Motor neuron (in vitro differentiated cells): ENCODE measurements around the gene ARL8A. TPM values are rescaled to one million over a fixed set of nuclear protein-coding genes. Genes with fewer than 3 reads are reported as not detected.

Experiments used
- ATAC-seq, 8 experiments: fragments of 200-7000 bp; cut with Tn5 transposase; replicated peaks in 6 of 8; 2 replicates each; pipeline ENCODE4 v1.8.0; 2021; ENCODE audit warnings: mild to moderate bottlenecking in 8 of 8, moderate library complexity in 8 of 8
- H3K27ac ChIP-seq, 2 donors: fragments of 250-450 bp; sonication (Bioruptor Pico); 2 replicates each; pipeline ENCODE4 v1.9.0; 2021; ENCODE audit warnings: antibody characterized with exemption in 2 of 2, mild to moderate bottlenecking in 2 of 2, moderate library complexity in 1 of 2
- H3K4me1 ChIP-seq, 2 donors: fragments of 250-450 bp; sonication (Bioruptor Pico); replicated peaks in 1 of 2; 2 replicates each; pipeline ENCODE4 v1.6.1; 2021; ENCODE audit warnings: antibody characterized with exemption in 2 of 2, mild to moderate bottlenecking in 2 of 2, moderate library complexity in 1 of 2
- H3K4me3 ChIP-seq, 5 donors: fragments of 250-450 bp; sonication (Bioruptor Pico); 2 replicates each; pipeline ENCODE4 v1.9.0; 2021; ENCODE audit warnings: antibody characterized with exemption in 5 of 5, mild to moderate bottlenecking in 5 of 5, moderate library complexity in 4 of 5
- WGBS, 10 experiments: fragments of 450-650 bp; shearing (Covaris generic); methylation state at CpG; one replicate each; pipeline ENCODE4 v1.0.0; 2022; 5-methylcytosine and 5-hydroxymethylcytosine counted together
- in situ Hi-C, 9 experiments: fragments of 400-800 bp; cut with MboI; loops; one replicate each; pipeline ENCODE4 v1.15.0; 2021; ENCODE audit warnings: low sequenced_read_pairs in 9 of 9, low pct_unique_long_range_greater_than_20kb in 2 of 9; ENCODE audit not compliant: unreplicated experiment in 9 of 9
- total RNA-seq, 8 experiments: library from RNA; unstranded; fragments of 300-600 nt; gene quantifications; 2 replicates each; pipeline versions ENCODE4 v1.2.3 to v1.2.4, GENCODE V29; 2022

ARL8A gene
- total RNA-seq, 8 experiments from 2014 or later, result 14.9 to 92.5 (median 72.2) TPM

DNA sequence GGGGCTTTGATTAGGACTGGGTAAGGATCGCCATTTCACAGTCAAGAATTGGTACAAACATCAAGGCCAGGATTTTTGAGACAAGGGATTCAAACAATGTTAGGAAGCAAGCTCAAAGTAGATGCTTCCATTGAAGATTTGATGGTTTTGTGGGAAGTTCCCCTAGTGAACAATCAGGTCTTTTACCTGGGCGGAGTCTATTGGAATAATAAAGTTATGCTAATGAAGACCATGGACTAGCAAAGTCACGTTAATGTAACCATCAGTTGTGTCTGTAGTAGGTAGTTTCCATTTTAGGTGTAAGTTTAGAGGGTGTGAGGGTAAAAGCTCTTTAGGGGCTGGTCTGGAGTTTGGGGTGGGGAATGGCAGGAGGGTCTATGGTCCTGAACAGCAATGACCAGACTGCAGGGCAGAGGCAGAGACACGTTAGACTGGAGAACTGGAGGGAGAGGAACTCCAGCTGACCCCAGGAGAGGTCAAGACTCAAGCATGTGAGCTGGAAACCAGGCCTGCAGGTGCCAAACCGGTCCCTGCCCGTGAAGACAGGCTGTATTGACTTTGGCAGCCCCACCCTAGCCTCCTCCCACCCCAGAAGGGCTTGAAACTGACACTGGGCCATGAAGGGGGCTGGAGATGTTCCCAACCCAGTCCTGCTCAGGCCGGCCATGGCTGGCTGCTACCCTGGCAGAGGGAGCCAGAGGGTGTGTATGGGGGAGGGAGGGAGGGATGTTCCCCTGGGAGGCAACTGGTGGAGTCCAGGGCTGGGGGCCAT, 57.8 kb downstream of the ARL8A start:
- peaks cover 40% of the 10 kb centered on the region in 2 donors for H3K4me1 ChIP-seq
- H3K4me3 ChIP-seq, result no peak overlapping the region
- 17 to 83% (median 57%) methylated on average over 1 to 4 of the region's 7 CpGs; no CpG with 5 or more reads in 1 of the 10 experiments for WGBS, 10 experiments
- ATAC-seq, result peak; percentile 6 to 84 (median 44)
- in situ Hi-C loops, result no loop called here
- peak overlapping the region in 1 of 2 donors; percentile 6 for H3K27ac ChIP-seq

DNA sequence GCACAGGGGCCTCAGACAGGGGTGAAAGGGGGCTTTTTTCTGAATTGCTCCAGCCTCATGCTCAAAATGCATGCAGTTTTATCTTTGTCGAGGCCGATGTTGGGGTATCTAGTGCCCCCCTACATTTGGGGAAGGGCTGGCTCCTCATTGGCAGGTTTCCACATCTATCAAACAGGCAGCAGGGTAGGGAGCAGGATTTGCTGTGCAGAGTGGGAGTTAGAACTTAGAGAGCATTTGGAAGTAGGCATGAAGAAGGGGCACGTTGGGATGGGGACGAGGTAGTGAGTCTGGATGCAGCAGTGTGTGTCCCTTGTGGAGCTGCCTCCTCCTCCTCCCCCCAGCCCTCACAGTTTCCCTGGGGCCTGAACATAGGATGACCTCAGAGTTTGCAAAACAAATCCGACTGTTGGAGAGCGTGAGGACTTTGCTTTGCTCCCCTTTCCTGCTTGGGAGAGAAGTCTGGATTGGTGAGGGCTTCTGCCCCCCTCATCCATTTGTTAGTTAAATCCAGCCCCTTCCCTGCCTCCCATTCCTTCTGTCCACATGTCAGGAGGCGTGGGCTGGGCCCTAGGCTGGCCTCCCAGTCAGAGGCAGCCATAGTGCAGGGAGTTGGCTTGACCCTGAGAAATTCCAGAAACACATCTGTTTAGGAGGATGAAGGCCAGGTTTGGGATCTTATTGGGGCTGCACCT, 58.7 kb downstream of the ARL8A start:
- peak overlapping the region; percentile 6 to 37 for H3K27ac ChIP-seq
- H3K4me3 ChIP-seq, result no peak overlapping the region
- 17 to 100% (median 55%) methylated on average over 1 to 4 of the region's 7 CpGs; no CpG with 5 or more reads in 5 of the 10 experiments for WGBS, 10 experiments
- H3K4me1 ChIP-seq, result peaks cover 40% of the 10 kb centered on the region in 2 donors
- in situ Hi-C loops, result no loop called here
- ATAC-seq, result peak; percentile 35 to 71 (median 68)

DNA sequence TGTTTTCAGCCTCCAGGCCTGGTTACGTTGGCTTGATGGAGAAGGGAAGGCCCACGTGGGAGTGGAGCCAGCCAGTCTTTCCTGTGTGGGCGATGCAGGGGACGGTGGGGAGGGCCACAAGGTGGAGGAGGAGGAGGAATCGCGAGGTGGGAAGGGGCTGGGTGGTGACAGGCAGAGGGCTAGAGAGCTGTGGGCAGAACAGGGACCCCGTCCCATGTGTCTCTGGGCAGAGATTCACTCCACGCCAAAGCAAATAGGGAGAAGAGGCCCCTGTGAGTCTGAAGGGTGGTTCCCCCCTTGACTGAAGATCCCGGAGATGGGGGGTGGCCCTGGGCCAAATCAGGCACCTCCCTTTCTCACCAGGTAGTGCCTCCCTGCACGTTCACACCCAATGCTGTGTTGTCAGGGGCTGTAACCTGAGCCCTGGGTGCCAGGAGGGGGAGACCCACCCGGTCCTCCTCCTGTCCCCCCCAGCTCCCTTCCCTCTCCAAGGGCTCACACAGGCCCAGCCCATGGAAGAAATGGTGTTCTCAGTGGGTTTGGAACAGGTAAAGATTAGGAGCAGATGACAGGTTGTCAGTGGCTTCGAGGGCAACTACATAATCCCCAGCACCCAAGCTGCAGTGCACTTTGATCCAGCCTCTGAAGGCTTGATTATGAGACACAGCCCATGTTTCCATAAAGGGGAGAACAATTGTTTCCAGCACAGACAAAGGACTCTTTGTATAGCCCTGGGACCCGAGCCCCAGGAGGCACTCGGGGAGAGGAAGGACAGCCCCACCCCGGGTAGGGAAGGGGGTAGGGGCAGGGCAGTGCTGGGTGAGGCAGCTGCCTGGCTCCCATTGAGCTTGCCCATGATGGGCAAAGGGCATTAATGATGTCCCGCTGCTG, 59.5 kb downstream of the ARL8A start:
- Histone ChIP-seq H3K4me3 (no peak overlapping the region), H3K27ac (no peak overlapping the region), H3K4me1 (peaks cover 40% of the 10 kb centered on the region in 2 donors)
- in situ Hi-C loops, result no loop called here
- WGBS, 10 experiments, result 33 to 78% (median 63%) methylated on average over 2 to 7 of the region's 16 CpGs; no CpG with 5 or more reads in 4 of the 10 experiments
- ATAC-seq, result peak in 6 of 8 experiments; percentile 36 to 84 (median 82)

Other genes starting within 250 kb of the ARL8A start
- 1 to 10 TPM in 2 of 8 experiments, under 1 TPM in 6; 0.16 to 1.8 (median 0.62) TPM for gene LMOD1, start 198.2 kb downstream of the ARL8A start, total RNA-seq
- 100 to 1,000 TPM in 3 of 8 experiments, 10 to 100 TPM in 5; 67.6 to 123 (median 75.4) TPM for gene TIMM17A, start 189.2 kb downstream of the ARL8A start, total RNA-seq
- 100 to 1,000 TPM in 2 of 8 experiments, 10 to 100 TPM in 6; 33.6 to 137 (median 44.4) TPM for gene RNPEP, start 162.1 kb downstream of the ARL8A start, total RNA-seq
- 10 to 100 TPM in 1 of 8 experiments, 1 to 10 TPM in 5, under 1 TPM in 2; 0.27 to 18.0 (median 2.8) TPM for gene ELF3, start 134.2 kb downstream of the ARL8A start, total RNA-seq
- gene GPR37L1, start 21.8 kb downstream of the ARL8A start, total RNA-seq, result 1 to 10 TPM in 2 of 8 experiments, under 1 TPM in 6; 0.27 to 9.8 (median 0.64) TPM
- gene PTPN7, start 15.9 kb upstream of the ARL8A start, total RNA-seq, result 1 to 10 TPM in 2 of 8 experiments, under 1 TPM in 6; 0.27 to 2.4 (median 0.64) TPM
- gene LGR6, start 49.1 kb upstream of the ARL8A start, total RNA-seq, result 1 to 10 TPM in 1 of 8 experiments, under 1 TPM in 7; 0.13 to 1.0 (median 0.35) TPM
- gene UBE2T, start 197.2 kb upstream of the ARL8A start, total RNA-seq, result 10 to 100 TPM; 10.5 to 46.3 (median 30.0) TPM
- gene PPP1R12B, start 204.0 kb upstream of the ARL8A start, total RNA-seq, result 100 to 1,000 TPM in 2 of 8 experiments, 10 to 100 TPM in 5, 1 to 10 TPM in 1; 9.7 to 113 (median 18.6) TPM